ENCODE measurements around the gene EREG.

EREG gene

GRCh38 chr4:74433043-74433442 lies 68.1 kb downstream of the EREG start:
- no peak for DNase-seq

DNA sequence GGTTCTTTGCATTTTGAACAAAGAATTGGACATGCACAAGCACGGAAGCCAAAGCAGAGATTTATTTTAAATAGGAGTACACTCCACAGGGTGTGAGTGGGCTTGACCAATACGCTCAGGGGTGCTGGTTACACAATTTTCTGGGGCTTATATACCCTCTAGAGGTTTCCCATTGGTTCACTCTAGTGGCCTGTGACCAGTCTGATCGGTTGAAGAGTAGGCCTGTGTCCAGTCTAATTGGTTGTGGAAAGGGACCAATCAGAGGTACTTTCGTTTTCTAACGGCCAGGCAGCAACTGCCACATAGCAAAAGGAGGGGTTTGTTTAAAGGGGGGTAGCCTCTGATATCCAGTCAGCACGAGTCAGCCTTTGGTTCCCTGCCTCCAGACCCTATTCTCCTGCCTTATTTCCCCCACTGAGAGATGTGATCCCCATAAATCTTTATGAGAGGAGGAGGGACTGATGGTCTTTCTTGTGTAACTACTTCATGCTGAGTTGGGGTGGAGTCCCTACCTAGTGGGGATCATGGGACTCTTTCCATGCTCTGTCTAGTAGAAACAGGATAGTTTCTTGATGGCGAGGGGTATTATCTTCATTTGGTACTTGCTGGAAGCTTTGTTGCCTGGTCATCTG lies 68.7 kb downstream of the EREG start:
- no peak for DNase-seq

DNA sequence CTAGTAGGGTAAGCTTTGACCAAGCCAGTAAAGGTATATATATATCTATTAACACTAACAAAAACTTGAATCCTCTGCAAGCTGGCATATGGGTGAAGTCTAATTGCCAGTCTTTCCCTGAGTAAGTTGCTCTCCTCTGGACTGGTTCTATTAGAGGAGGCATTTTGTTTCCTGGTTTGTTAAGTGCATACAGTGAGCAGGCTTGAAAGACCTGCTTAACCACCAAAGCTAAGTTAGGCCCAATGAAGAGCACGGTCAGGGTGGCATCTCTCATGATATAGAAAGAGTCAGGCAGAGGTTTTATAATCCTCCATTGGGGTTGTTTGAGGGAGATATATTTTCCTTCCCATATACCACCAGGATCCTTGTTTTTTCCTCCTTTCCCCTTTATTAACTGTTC lies 70.4 kb downstream of the EREG start:
- DNase-seq = no peak

GRCh38 chr4:74437866-74438265 lies 72.9 kb downstream of the EREG start:
- DNase-seq = no peak
